Karpas-422 (cell line): Measurements from ENCODE around the gene SERPINB4. TPM values are rescaled to one million over a fixed set of nuclear protein-coding genes. Genes with fewer than 3 reads are reported as not detected.
"Not testable (repeated sequence)": the region's sequence is repeated elsewhere in the genome, so short reads cannot be mapped to it uniquely, and the experiment has no call there.

Experiments
- DNase-seq: peaks from one replicate; pipeline ENCODE4 v3.0.0-alpha.2; 2015
- H2AFZ ChIP-seq: fragments of 200-600 bp; sonication (generic); 2 replicates; pipeline ENCODE4 v1.6.1; 2014; ENCODE audit warnings: antibody characterized with exemption, low read length, mixed read lengths
- H3K27ac ChIP-seq: fragments of 200-600 bp; sonication (generic); 2 replicates; pipeline ENCODE4 v1.5.1; 2014; ENCODE audit warnings: mild to moderate bottlenecking, low read length, moderate library complexity
- H3K27me3 ChIP-seq: fragments of 200-600 bp; sonication (generic); 2 replicates; pipeline ENCODE4 v1.6.1; 2014; ENCODE audit warnings: low read length, mixed read lengths
- H3K36me3 ChIP-seq: fragments of 200-600 bp; sonication (generic); 2 replicates; pipeline ENCODE4 v1.6.1; 2014; ENCODE audit warnings: low read length, mixed read lengths; ENCODE audit not compliant: insufficient read depth
- H3K4me1 ChIP-seq: fragments of 200-600 bp; sonication (generic); 2 replicates; pipeline ENCODE4 v1.6.1; 2014; ENCODE audit warnings: mild to moderate bottlenecking, low read length, mixed read lengths
- H3K4me2 ChIP-seq: fragments of 200-600 bp; sonication (generic); 2 replicates; pipeline ENCODE4 v1.6.1; 2014; ENCODE audit warnings: low read length, low read depth, mild to moderate bottlenecking; ENCODE audit not compliant: poor library complexity, severe bottlenecking
- H3K4me3 ChIP-seq: fragments of 200-600 bp; sonication (generic); 2 replicates; pipeline ENCODE4 v1.5.1; 2014; ENCODE audit warnings: mild to moderate bottlenecking, antibody characterized with exemption, low read length, mixed read lengths
- H3K79me2 ChIP-seq: fragments of 200-600 bp; sonication (generic); 2 replicates; pipeline ENCODE4 v1.6.1; 2014; ENCODE audit warnings: mild to moderate bottlenecking, low read length, mixed read lengths
- H3K9ac ChIP-seq: fragments of 200-600 bp; sonication (generic); 2 replicates; pipeline ENCODE4 v1.6.0; 2014; ENCODE audit warnings: low read length
- H3K9me2 ChIP-seq: fragments of 200-600 bp; sonication (generic), shearing (Covaris generic); replicated peaks from 2 replicates; pipeline ENCODE4 v1.6.0; 2014; ENCODE audit warnings: mild to moderate bottlenecking, low read length, moderate library complexity; ENCODE audit not compliant: insufficient read depth
- H3K9me3 ChIP-seq: fragments of 300-700, 200-600 bp; sonication (generic); 2 replicates; pipeline ENCODE4 v1.6.1; 2014; ENCODE audit warnings: low read length, mixed read lengths
- H4K20me1 ChIP-seq: fragments of 200-600 bp; sonication (generic); 2 replicates; pipeline ENCODE4 v1.6.1; 2014; ENCODE audit warnings: mild to moderate bottlenecking, antibody characterized with exemption, low read length, low read depth; ENCODE audit not compliant: insufficient read depth
- total RNA-seq: library from RNA; depleted of rRNA; stranded (reverse); fragments of >200 nt; shearing (Covaris generic); gene quantifications from 2 replicates; pipeline ENCODE4 v1.2.3, GENCODE V29; 2014; ENCODE audit warnings: low replicate concordance

SERPINB4 gene
- total RNA-seq, 1 experiment from 2014 or later = not detected

- DNase-seq = no peak
- Histone ChIP-seq H2AFZ (no peak overlapping the region), H3K4me3 (no peak overlapping the region), H3K9ac (no peak overlapping the region), H3K9me2 (no peaks in the 10 kb centered on the region), H3K9me3 (no peaks in the 10 kb centered on the region), H3K27me3 (no peaks in the 10 kb centered on the region), H4K20me1 (no peaks in the 10 kb centered on the region), H3K4me2 (no peak overlapping the region), H3K79me2 (no peaks in the 10 kb centered on the region), H3K27ac (no peak overlapping the region), H3K4me1 (no peaks in the 10 kb centered on the region), H3K36me3 (no peaks in the 10 kb centered on the region)
Measured at GRCh38 chr18:63677500-63678225, 33.6 kb upstream of the SERPINB4 start.

- H3K9me3 ChIP-seq = no peaks in the 10 kb centered on the region
- no peak overlapping the region for H2AFZ ChIP-seq
- H3K79me2 ChIP-seq = no peaks in the 10 kb centered on the region
- H4K20me1 ChIP-seq = no peaks in the 10 kb centered on the region
- H3K9me2 ChIP-seq = no peaks in the 10 kb centered on the region
- H3K9ac ChIP-seq = no peak overlapping the region
- H3K27ac ChIP-seq = no peak overlapping the region
- no peak overlapping the region for H3K4me3 ChIP-seq
- H3K4me1 ChIP-seq = no peaks in the 10 kb centered on the region
- H3K36me3 ChIP-seq = no peaks in the 10 kb centered on the region
- DNase-seq = peak; percentile 71
- H3K4me2 ChIP-seq = no peak overlapping the region
- no peaks in the 10 kb centered on the region for H3K27me3 ChIP-seq
Measured at GRCh38 chr18:63676526-63677323, 32.7 kb upstream of the SERPINB4 start.

- Histone ChIP-seq H3K9me3 (no peaks in the 10 kb centered on the region), H2AFZ (no peak overlapping the region), H3K27ac (no peak overlapping the region), H3K4me2 (no peak overlapping the region), H4K20me1 (no peaks in the 10 kb centered on the region), H3K4me1 (no peaks in the 10 kb centered on the region), H3K9me2 (no peaks in the 10 kb centered on the region), H3K4me3 (no peak overlapping the region), H3K27me3 (no peaks in the 10 kb centered on the region), H3K36me3 (no peaks in the 10 kb centered on the region), H3K79me2 (no peaks in the 10 kb centered on the region), H3K9ac (no peak overlapping the region)
- no peak for DNase-seq
Measured at GRCh38 chr18:63664571-63664970, 20.5 kb upstream of the SERPINB4 start.

- not testable (repeated sequence) for H2AFZ ChIP-seq, H3K27ac ChIP-seq, H3K4me1 ChIP-seq, H3K4me2 ChIP-seq, H3K4me3 ChIP-seq, H3K9me3 ChIP-seq, H3K9ac ChIP-seq, H3K27me3 ChIP-seq, DNase-seq, H3K79me2 ChIP-seq, H3K9me2 ChIP-seq, H3K36me3 ChIP-seq, H4K20me1 ChIP-seq
Measured at GRCh38 chr18:63661750-63662149, 17.7 kb upstream of the SERPINB4 start, which contains the start of gene SERPINB3. Gene SERPINB3 (minus strand): TSS chr18:63661893. CDS start chr18:63661216, 677 bp downstream.

GRCh38 chr18:63658920-63659319, 14.9 kb upstream of the SERPINB4 start:
- not testable (repeated sequence) for H3K9ac ChIP-seq, H3K79me2 ChIP-seq, H3K27ac ChIP-seq, H3K9me2 ChIP-seq, H3K4me3 ChIP-seq, DNase-seq, H3K4me1 ChIP-seq, H3K36me3 ChIP-seq, H3K9me3 ChIP-seq, H3K4me2 ChIP-seq, H2AFZ ChIP-seq, H4K20me1 ChIP-seq, H3K27me3 ChIP-seq

GRCh38 chr18:63650271-63650670, 6.2 kb upstream of the SERPINB4 start:
- H3K4me3 ChIP-seq, H3K27ac ChIP-seq, DNase-seq, H3K79me2 ChIP-seq, H3K9me2 ChIP-seq, H3K4me2 ChIP-seq, H3K9ac ChIP-seq, H3K36me3 ChIP-seq, H4K20me1 ChIP-seq, H3K9me3 ChIP-seq, H3K27me3 ChIP-seq, H2AFZ ChIP-seq, H3K4me1 ChIP-seq: not testable (repeated sequence)

GRCh38 chr18:63648241-63648640, 4.2 kb upstream of the SERPINB4 start:
- Histone ChIP-seq H3K4me1 (no peaks in the 10 kb centered on the region), H4K20me1 (no peaks in the 10 kb centered on the region), H3K27ac (no peak overlapping the region)

GRCh38 chr18:63646936-63647335, 2.9 kb upstream of the SERPINB4 start:
- DNase-seq = no peak
- no peaks in the 10 kb centered on the region for H3K9me2 ChIP-seq
- no peaks in the 10 kb centered on the region for H3K36me3 ChIP-seq
- no peaks in the 10 kb centered on the region for H4K20me1 ChIP-seq
- H3K9ac ChIP-seq = no peak overlapping the region
- no peaks in the 10 kb centered on the region for H3K27me3 ChIP-seq
- no peak overlapping the region for H3K4me3 ChIP-seq
- H3K9me3 ChIP-seq = no peaks in the 10 kb centered on the region
- H3K4me2 ChIP-seq = no peak overlapping the region
- no peaks in the 10 kb centered on the region for H3K4me1 ChIP-seq
- H3K27ac ChIP-seq = no peak overlapping the region
- H2AFZ ChIP-seq = no peak overlapping the region
- no peaks in the 10 kb centered on the region for H3K79me2 ChIP-seq

More at GRCh38 chr18:63648241-63648640, 4.2 kb upstream of the SERPINB4 start:
- Histone ChIP-seq H2AFZ (no peak overlapping the region), H3K4me2 (no peak overlapping the region), H3K4me3 (no peak overlapping the region), H3K36me3 (no peaks in the 10 kb centered on the region), H3K9me3 (no peaks in the 10 kb centered on the region), H3K9me2 (no peaks in the 10 kb centered on the region), H3K79me2 (no peaks in the 10 kb centered on the region), H3K9ac (no peak overlapping the region), H3K27me3 (no peaks in the 10 kb centered on the region)
- no peak for DNase-seq
